Lung (tissue), 12 donors: ENCODE data around the gene COPS9. TPM values are rescaled to one million over a fixed set of nuclear protein-coding genes. Genes with fewer than 3 reads are reported as not detected.

Source experiments
- ATAC-seq: fragments of 200-7000 bp; cut with Tn5 transposase; one replicate; pipeline ENCODE4 v1.9.1; 2020; ENCODE audit warnings: moderate number of reproducible peaks; ENCODE audit not compliant: insufficient read depth, low FRiP score
- DNase-seq, 3 donors: peaks; one replicate each; pipeline ENCODE4 v3.0.0-alpha.2; 2013 to 2017
- H3K27ac ChIP-seq, 2 donors: one replicate each; pipeline ENCODE4 v1.5.1; 2013; ENCODE audit warnings: mild to moderate bottlenecking in 2 of 2, moderate library complexity in 2 of 2, control low read depth in 1 of 2, inconsistent platforms in 1 of 2, low read depth in 1 of 2, low read length in 1 of 2
- H3K27me3 ChIP-seq, 3 donors: one replicate each; pipeline ENCODE4 v1.5.1; 2013; ENCODE audit warnings: low read length in 2 of 3; ENCODE audit not compliant: control insufficient read depth in 3 of 3, insufficient read depth in 3 of 3
- H3K36me3 ChIP-seq, 4 donors: one replicate each; pipeline ENCODE4 v1.5.1; 2013; ENCODE audit warnings: low read length in 4 of 4, mild to moderate bottlenecking in 1 of 4, moderate library complexity in 1 of 4; ENCODE audit not compliant: control insufficient read depth in 4 of 4, insufficient read depth in 4 of 4
- H3K4me1 ChIP-seq, 5 donors: one replicate each; pipeline ENCODE4 v1.5.1; 2013; ENCODE audit warnings: low read length in 5 of 5, mild to moderate bottlenecking in 2 of 5, moderate library complexity in 1 of 5; ENCODE audit not compliant: control insufficient read depth in 5 of 5, insufficient read depth in 5 of 5
- H3K4me3 ChIP-seq: one replicate; pipeline ENCODE4 v1.5.1; 2013; ENCODE audit warnings: mild to moderate bottlenecking, control low read depth, moderate library complexity
- H3K9ac ChIP-seq, 2 donors: one replicate each; pipeline ENCODE4 v1.5.1; 2013; ENCODE audit warnings: low read length in 2 of 2, control low read depth in 1 of 2; ENCODE audit not compliant: insufficient read depth in 1 of 2
- H3K9me3 ChIP-seq, 4 donors: one replicate each; pipeline ENCODE4 v1.5.1; 2013; ENCODE audit warnings: low read length in 3 of 4, mild to moderate bottlenecking in 1 of 4, moderate library complexity in 1 of 4; ENCODE audit not compliant: control insufficient read depth in 4 of 4, insufficient read depth in 3 of 4
- WGBS, 2 donors: extraction: QIAGEN DNeasy Blood & Tissue Kit; methylation state at CpG; one replicate each; pipeline ENCODE4 v1.1.7; 2013; 5-methylcytosine and 5-hydroxymethylcytosine counted together
- polyA plus RNA-seq, 2 donors: library from polyadenylated mRNA; stranded (reverse); fragments of 200-250 nt; gene quantifications; one replicate each; pipeline ENCODE4 v1.2.1, GENCODE V29; 2013
- total RNA-seq, 2 donors: library from RNA; depleted of rRNA in 1 of 2; stranded (reverse); fragments of >200 nt in 1 of 2; gene quantifications; one replicate each; pipeline ENCODE4 v1.2.1, GENCODE V29; 2014 to 2021
- TF ChIP-seq, protein P1 (sequence below): IDR thresholded peaks from 2 replicates; pipeline ENCODE4 v1.5.1; 2012; ENCODE audit warnings: mild to moderate bottlenecking; ENCODE audit errors: control extremely low read depth, extremely low read depth
- donor health status: control.
- donor health status: control.
- donor health status: Bipolar disorder and iron deficiency.
- donor health status: healthy.
- donor health status: DM: yes; HTN: yes; CAD: no.

The COPS9 gene
- total and polyA plus RNA-seq, 4 donors, result 52.5 to 386 (median 148) TPM

- H3K9me3 ChIP-seq, result peaks cover 0 to 3% (median 0%) of the 10 kb centered on the region in 4 donors
- ATAC-seq, result no peak
- peaks cover 0 to 3% (median 0%) of the 10 kb centered on the region in 3 donors for H3K27me3 ChIP-seq
Observed at GRCh38 chr2:240183006-240183874, 47.1 kb upstream of the COPS9 start.

GRCh38 chr2:240182476-240182875, 46.4 kb upstream of the COPS9 start:
- no peak for DNase-seq
- H3K36me3 ChIP-seq, result no peaks in the 10 kb centered on the region
- H3K27ac ChIP-seq, result no peak overlapping the region
- no peaks in the 10 kb centered on the region for H3K4me1 ChIP-seq
- TF ChIP-seq, protein P1, sequence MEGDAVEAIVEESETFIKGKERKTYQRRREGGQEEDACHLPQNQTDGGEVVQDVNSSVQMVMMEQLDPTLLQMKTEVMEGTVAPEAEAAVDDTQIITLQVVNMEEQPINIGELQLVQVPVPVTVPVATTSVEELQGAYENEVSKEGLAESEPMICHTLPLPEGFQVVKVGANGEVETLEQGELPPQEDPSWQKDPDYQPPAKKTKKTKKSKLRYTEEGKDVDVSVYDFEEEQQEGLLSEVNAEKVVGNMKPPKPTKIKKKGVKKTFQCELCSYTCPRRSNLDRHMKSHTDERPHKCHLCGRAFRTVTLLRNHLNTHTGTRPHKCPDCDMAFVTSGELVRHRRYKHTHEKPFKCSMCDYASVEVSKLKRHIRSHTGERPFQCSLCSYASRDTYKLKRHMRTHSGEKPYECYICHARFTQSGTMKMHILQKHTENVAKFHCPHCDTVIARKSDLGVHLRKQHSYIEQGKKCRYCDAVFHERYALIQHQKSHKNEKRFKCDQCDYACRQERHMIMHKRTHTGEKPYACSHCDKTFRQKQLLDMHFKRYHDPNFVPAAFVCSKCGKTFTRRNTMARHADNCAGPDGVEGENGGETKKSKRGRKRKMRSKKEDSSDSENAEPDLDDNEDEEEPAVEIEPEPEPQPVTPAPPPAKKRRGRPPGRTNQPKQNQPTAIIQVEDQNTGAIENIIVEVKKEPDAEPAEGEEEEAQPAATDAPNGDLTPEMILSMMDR, result no peak
- H3K4me3 ChIP-seq, result no peak overlapping the region
- peaks cover under 1 to 3% (median 2%) of the 10 kb centered on the region in 3 donors for H3K27me3 ChIP-seq
- peaks cover 0 to 2% (median 0%) of the 10 kb centered on the region in 4 donors for H3K9me3 ChIP-seq
- no peak overlapping the region for H3K9ac ChIP-seq
- WGBS, 2 donors, result 80 to 85% methylated on average over 4 of the region's 4 CpGs
- no peak for ATAC-seq

More at GRCh38 chr2:240183006-240183874, 47.1 kb upstream of the COPS9 start:
- H3K36me3 ChIP-seq, result no peaks in the 10 kb centered on the region
- no peak for DNase-seq
- H3K4me1 ChIP-seq, result no peaks in the 10 kb centered on the region
- WGBS, 2 donors, result 75 to 81% methylated on average over 22 of the region's 22 CpGs
- TF ChIP-seq, protein P1, result no peak
- H3K9ac ChIP-seq, result no peak overlapping the region
- no peak overlapping the region for H3K27ac ChIP-seq
- H3K4me3 ChIP-seq, result no peak overlapping the region

DNA sequence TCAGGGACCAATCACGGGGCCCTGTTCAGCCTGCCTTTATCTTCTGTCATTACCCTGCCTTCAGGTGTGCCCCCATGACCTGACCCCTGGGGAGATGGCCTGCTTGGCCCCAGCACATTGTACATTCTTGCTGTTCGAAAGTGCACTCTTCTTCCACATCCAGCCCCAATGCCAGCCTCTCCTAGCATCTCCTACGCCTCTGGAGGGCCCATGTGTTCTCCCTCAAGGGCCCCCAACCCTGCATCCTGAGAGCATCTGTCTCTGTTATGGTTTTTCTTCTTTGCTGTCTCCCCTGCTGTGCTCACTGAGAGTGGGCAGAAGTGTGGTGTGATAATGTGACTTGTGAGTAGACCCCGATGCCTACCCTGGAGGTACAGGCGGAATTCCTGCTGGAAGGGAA, 45.9 kb upstream of the COPS9 start:
- H3K27me3 ChIP-seq, result peaks cover 2 to 3% (median 3%) of the 10 kb centered on the region in 3 donors
- H3K4me1 ChIP-seq, result no peaks in the 10 kb centered on the region
- DNase-seq (no peak), ATAC-seq (no peak)
- H3K9ac ChIP-seq, result no peak overlapping the region
- H3K4me3 ChIP-seq, result no peak overlapping the region
- TF ChIP-seq, protein P1, result no peak
- WGBS, 2 donors, result 79 to 84% methylated on average over 5 of the region's 5 CpGs
- H3K27ac ChIP-seq, result no peak overlapping the region
- no peaks in the 10 kb centered on the region for H3K36me3 ChIP-seq
- no peaks in the 10 kb centered on the region for H3K9me3 ChIP-seq
